HG03439 (cell line): Measurements from ENCODE around the gene APOBEC3C.
"Not testable (repeated sequence)": the region's sequence is repeated elsewhere in the genome, so short reads cannot be mapped to it uniquely, and the experiment has no call there.

Experiments used
- ATAC-seq: cut with Tn5 transposase; IDR thresholded peaks from one replicate; pipeline ENCODE4 v1.9.1; 2021; ENCODE audit warnings: mild to moderate bottlenecking, moderate library complexity; ENCODE audit not compliant: unreplicated experiment

The APOBEC3C gene

GRCh38 chr22:38981992-38982927, 31.8 kb upstream of the APOBEC3C start, which contains the start of gene APOBEC3B:
TSS of gene APOBEC3B (plus strand) at chr22:38982347. CDS start at chr22:38982454, 107 bp downstream.
- peak; percentile 50 for ATAC-seq

DNA sequence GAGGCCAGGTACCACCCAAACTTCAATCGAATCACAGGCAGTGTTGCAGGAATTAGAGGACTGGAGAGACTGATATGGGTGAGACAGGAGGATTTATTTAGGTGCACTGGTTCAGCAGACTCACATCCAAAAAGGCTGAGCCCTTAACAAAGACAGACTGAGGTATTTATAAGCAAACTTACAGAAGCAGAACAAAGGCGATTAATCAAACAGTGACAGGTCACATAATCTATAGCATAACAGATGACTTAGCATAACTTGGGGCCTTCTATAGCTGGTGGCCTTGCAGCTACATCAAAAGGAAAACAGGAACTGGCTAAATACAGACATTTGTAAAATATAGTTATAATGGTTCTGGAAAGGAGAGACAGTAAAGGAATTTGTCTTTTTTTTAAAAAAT, 29.8 kb upstream of the APOBEC3C start:
- no peak for ATAC-seq

DNA sequence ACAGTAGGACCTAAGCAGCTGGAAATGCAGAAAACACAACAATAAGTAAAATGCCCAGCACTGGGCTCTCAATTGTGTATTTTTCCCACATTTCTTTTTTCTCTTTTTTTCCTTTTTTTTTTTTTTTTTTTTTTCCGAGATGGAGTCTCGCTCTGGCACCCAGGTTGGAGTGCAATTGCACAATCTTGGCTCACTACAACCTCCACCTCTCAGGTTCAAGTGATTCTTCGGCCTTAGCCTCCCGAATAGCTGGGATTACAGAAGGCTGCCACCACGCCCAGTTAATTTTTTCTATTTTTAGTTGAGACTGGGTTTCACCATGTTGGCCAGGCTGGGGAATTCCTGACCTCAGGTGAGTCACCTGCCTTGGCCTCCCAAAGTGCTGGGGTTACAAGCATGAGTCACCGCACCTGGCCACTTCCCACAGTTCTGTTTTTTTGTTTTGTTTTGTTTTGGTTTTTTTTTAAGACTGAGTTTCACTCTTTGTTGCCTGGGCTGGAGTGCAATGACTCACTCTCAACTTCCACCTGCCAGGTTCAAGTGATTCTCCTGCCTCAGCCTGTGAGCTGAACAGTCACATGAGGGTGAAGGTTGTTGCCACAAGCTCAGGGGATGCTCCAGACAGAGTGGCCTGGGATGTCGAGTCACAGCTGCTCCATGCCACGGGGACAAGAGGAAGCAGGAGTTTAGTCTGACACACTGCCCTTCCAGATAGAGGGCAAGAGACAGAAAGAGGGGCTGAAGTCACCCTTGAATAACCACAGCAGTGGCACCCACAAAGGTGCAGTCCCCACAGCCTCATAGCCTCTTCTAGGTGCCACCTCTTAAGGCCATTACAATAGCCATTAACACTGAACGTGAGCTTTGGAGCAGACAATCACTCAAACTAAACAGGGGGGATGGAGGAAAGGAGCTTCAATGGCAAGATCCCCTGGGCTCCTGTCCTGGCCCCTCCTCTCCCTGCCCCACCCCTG, 29.0 kb upstream of the APOBEC3C start:
- ATAC-seq, result peak; percentile 66

- ATAC-seq, result no peak
Observed at GRCh38 chr22:38986629-38987028, 27.4 kb upstream of the APOBEC3C start.

GRCh38 chr22:38987171-38987895, 26.7 kb upstream of the APOBEC3C start:
- no peak for ATAC-seq

- no peak for ATAC-seq
Observed at GRCh38 chr22:38989466-38989865, 24.6 kb upstream of the APOBEC3C start.

DNA sequence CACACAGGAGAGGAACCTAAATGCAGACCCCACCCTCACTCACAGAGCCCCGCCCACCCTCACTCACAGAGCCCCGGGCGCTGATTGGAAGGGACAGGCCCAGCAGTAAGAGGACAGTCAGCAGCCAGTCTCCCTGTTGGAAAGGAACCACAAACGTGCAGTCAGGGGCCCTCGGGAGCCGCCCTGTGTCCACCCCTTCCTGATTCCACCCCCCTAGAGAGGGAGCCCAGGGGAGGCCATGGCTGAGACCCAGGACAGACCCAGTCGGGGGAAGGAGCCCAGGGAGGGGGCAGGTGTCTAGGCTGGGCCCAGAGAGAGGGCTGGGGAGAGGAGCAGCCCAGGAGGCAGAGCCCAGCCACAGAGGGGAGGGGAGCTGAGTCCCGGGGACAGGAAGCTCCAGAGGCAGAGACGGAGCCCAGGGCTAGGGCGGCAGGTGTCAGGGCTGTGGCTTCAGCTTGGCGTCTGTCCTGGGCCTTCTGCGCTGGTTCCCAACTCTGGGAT, 21.1 kb upstream of the APOBEC3C start:
- ATAC-seq, result not testable (repeated sequence)

DNA sequence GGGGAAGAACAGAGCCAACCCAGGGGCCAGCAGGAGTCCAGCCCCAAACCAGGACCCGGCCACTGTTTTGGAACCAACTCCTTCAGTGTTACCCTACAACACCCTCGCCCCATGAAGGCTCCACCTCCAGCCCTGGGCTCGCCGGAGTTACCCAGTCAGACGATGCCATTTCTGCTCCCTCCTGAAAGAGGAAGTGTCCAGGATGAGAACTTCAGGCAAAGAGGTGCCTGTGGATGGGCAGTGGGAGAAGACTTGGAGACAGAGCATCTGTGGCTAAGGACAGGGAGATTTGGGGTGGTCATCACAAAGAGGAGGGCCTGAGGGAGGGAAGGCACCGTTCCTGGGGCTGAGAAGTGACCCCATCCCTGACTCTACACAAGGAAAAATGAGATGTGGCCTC, 18.0 kb upstream of the APOBEC3C start:
- ATAC-seq, result no peak

DNA sequence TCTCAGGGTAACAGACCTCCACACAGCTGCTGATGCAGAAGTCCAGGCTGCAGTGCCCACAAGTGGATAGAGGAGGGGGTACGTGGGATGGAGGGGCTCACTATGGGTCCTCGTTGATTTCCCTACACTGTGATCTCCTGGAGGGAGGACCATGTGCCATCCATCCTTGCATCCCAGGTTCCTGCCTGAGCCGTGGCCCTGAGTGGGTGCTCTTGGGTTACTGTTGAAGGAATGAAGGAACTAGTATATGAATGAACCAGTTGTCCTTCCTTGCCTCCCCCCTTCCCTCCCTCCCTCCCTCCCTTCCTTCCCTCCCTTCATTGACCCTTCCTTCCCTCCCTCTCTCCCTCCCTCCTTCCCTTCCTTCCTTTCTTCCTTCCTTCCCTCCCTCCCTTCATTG, 16.5 kb upstream of the APOBEC3C start:
- ATAC-seq, result no peak

DNA sequence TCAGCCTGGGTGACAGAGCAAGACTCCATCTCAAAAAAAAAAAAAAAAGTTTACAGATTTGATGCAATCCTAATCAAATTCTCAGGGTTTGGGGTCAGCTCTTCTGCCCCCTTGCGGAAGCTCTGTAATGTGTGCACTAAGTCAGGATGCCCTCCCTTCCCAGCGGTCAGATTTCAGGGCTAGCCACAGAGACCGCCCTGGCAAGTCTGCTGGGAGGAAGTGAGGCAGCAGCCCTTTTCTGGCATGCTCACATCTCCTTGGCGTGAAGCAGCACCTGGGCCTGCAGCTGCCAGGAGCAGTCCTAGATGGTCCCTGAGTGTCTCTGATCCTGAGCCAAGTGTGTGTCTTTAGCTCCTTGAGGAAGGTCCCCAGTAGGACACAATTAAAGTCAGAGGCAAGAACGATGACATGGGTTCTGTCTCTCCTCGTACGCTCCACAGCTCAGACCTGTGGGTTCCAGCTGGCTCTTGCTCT, 10.9 kb upstream of the APOBEC3C start:
- peak; percentile 64 for ATAC-seq

- ATAC-seq, result no peak
Observed at GRCh38 chr22:39007177-39007576, 6.9 kb upstream of the APOBEC3C start.

DNA sequence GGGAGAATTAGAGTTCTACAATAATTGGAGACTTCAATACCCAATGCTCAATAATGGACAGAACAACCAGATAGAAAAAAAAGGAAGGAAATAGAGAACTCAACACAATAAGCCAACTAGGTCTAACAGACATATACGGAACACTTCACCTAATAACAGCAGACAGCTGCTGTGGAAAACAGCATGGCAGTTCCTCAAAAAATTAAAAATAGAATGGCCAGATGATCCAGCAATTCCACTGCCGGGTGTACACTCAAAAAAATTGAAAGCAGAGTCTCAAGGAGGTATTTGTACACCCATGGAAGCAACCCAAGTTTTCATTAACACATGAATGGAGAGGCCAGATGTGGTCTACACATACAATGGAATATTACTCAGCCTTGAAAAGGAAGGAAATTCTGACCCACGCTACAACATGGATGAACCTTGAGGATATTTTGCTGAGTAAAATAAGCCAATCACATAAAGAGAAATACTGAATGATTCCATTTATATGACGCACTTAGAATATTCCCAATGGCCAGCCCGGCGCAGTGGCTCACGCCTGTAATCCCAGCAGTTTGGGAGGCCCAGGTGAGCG, 5.7 kb upstream of the APOBEC3C start:
- not testable (repeated sequence) for ATAC-seq

DNA sequence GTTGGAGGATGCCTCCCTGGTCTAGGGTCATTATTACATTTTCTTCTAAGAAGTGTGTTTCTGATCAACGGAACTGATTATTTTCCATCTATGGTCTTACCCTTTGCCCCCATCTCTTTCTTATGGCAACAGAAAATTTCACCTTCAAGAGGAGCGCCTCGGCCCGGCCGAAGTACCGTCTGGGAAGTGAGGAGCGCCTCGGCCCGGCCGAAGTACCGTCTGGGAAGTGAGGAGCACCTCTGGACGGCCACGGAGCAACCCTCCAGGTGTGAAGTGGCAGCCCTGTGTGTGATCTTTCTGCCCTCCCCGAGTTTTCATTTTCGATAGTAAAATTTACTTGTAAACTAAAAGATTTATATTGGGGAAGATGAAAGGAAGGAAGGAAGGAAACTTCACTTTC, 3.1 kb upstream of the APOBEC3C start:
- no peak for ATAC-seq

DNA sequence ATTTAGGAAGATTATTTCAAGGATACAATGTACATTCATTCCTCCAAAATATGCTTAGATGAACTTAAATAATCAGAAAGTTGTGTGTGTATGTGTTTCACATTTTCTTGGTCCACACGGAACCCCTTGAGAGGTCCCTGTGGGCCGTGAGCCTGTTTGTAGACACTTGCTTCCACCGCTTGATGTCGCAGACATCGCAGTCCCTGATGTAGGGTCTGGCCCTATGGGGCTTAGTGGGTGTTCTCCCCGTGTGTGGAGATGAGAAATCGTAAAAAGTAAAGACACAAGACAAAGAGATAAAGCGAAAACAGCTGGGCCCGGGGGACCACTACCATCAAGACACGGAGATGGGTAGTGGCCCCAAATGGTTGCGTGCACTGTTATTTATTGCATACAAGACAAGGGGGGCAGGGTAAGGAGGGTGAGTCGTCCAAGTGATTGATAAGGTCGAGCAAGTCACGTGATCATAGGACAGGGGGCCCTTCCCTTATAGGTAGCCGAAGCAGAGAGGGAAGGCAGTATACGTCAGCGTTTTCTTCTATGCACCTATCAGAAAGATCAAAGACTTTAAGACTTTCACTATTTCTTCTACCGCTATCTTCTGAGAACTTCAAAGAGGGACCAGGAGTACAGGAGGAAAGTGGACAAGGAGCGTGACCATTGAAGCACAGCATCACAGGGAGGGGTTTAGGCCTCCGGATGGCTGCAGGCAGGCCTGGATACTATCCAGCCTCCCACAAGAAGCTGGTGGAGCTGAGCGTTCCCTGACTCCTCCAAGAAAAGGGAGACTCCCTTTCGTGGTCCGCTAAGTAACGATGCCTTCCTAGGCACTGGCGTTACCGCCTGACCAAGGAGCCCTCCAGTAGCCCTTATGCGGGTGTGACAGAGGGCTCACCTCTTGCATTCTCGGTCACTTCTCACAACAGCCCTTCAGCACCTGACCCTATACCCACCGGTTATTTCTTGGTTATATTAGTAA, 1.2 kb upstream of the APOBEC3C start:
- no peak for ATAC-seq

- ATAC-seq, result not testable (repeated sequence)
Observed at GRCh38 chr22:39013561-39013941, 506 bp upstream of the APOBEC3C start.

DNA sequence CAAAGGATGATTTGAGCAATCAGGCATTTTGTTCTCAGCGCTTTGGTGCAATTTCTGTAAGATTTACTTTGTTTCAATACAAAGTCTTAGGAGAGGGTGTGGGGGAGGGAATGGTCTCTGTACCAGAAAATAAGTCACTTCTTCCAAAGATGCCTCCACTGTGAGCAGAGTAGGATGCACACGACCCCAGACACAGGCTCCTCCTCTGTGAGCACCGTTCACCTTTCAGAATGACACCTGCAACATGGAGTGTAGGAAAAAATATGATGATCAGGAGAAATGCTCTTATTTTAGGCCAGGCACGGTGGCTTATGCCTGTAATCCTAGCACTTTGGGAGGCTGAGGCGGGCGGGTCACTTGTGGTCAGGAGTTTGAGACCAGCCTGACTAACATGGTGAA, 665 bp downstream of the APOBEC3C start:
- ATAC-seq, result not testable (repeated sequence)

DNA sequence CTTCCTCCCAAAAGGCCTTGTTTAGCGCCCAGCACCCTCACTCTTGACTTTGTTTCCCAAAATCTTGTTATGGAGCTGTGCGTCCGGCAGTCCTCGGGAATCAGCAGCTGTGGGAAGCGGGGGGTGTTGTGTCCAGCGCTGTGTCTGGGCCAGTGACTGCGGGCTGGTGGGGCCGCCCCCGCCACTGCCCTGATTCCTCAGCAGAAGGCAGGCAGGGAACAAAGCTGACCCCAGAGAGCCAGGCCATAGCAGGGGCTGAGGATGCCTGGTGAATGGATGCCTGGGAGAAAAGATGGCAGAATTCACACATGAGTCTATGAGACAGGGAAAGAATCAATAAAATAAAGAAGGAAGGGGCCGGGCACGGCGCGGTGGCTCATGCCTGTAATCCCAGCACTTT, 2.5 kb downstream of the APOBEC3C start:
- no peak for ATAC-seq

GRCh38 chr22:39017596-39018365, 3.7 kb downstream of the APOBEC3C start:
- ATAC-seq, result no peak
